ENCODE results near the gene CTIF.
A peak's percentile ranks its signal among the peaks of the same experiment; 100 is the strongest.

Gene CTIF

DNA sequence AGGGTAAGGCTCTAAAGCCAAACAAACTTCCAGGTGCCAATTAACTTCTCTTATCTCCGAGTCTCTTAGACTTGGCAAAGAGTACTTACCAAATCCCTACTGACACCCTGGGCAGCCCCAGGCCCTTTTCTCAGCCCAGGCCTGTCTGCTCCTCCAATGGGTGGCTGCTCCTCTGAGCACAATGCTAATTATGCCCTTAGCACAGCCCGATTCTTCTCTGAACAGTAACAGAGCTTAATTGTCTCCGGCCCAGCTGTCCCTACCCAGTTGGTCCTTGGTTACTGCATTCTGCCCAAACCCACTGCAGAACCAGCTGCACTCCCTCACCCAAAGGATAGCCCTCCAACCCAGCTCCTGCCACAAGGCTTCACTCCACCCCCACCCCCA, 301.7 kb downstream of the CTIF start:
- no peak overlapping the region for H3K9ac ChIP-seq (ENCODE audit: insufficient read length)
- H3K36me3 ChIP-seq (ENCODE audit: insufficient read depth, low read length): no peaks in the 10 kb centered on the region
- no peaks in the 10 kb centered on the region for H3K9me3 ChIP-seq (ENCODE audit: low read depth, low read length)
- H3K27ac ChIP-seq: no peak overlapping the region
- TF ChIP-seq POLR2AphosphoS5 (IDR thresholded peaks at IDR 0.05; ENCODE audit: borderline replicate concordance, low read depth, low read length) (no peak), FOXP2 (optimal IDR thresholded peaks at IDR 0.05; ENCODE audit: control extremely low read depth, extremely low read length, insufficient read depth) (no peak), EZH2 (IDR thresholded peaks at IDR 0.05) (no peak)
- DNase-seq (ENCODE audit: low read depth, low spot score): no peak
- H3K4me3 ChIP-seq: no peak overlapping the region

DNA sequence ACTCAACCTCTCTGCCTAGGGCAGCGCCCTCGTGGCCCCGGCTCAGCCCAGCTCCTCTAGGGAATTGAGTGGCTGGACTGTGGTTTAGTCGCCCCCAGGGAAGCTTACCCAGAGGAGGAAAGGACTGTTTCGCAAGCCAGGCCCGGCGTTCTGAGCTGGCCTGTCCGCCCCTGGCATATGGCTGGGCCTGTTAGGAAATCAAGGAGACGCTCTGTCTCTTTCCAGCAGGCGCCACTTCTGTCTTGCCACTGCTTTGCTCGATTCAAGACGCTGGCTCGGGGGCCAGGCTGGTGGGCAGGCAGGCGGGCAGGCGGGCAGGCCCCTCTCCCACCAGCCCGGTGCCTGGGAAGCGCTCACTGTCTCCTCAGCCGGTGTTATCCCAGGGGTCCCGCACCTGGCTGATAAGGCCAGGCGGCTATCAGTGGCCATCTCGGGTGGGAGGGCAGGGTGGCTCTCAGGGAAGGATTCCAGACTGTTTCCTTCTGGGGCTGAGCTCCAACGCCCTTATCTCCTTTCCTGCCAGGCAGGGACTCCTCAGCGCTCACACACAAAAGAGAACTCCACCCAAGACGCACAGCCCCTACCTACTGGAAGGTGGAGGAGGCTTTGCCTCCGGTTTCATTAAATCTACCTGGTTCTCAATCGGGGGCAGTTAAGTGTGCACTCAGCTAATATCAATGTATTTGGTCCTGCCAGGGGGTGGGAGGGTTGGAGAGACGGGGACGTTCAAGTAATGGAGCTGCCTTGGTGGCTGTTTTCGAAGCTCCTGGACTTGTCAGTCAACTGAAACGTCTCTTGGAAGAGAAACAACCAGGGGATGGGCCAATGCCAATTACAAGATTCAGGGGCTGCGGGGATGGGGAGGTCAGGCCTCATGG, 302.8 kb downstream of the CTIF start:
- H3K9me3 ChIP-seq (ENCODE audit: low read depth, low read length): no peaks in the 10 kb centered on the region
- no peak overlapping the region for H3K4me3 ChIP-seq
- no peaks in the 10 kb centered on the region for H3K36me3 ChIP-seq (ENCODE audit: insufficient read depth, low read length)
- no peak for DNase-seq (ENCODE audit: low read depth, low spot score)
- H3K27ac ChIP-seq: peak overlapping the region; percentile 68; the same call in 1 of the 2 replicates
- no peak for TF ChIP-seq POLR2AphosphoS5 (IDR thresholded peaks at IDR 0.05; ENCODE audit: borderline replicate concordance, low read depth, low read length)
- no peak for TF ChIP-seq FOXP2 (optimal IDR thresholded peaks at IDR 0.05; ENCODE audit: control extremely low read depth, extremely low read length, insufficient read depth)
- TF ChIP-seq EZH2 (IDR thresholded peaks at IDR 0.05): no peak
- peak overlapping the region; percentile 37 for H3K9ac ChIP-seq (ENCODE audit: insufficient read length)

- H3K36me3 ChIP-seq (ENCODE audit: insufficient read depth, low read length): no peaks in the 10 kb centered on the region
- no peak for DNase-seq (ENCODE audit: low read depth, low spot score)
- H3K9me3 ChIP-seq (ENCODE audit: low read depth, low read length): no peaks in the 10 kb centered on the region
- no peak for TF ChIP-seq EZH2 (IDR thresholded peaks at IDR 0.05)
- TF ChIP-seq FOXP2 (optimal IDR thresholded peaks at IDR 0.05; ENCODE audit: control extremely low read depth, extremely low read length, insufficient read depth): no peak
- TF ChIP-seq POLR2AphosphoS5 (IDR thresholded peaks at IDR 0.05; ENCODE audit: borderline replicate concordance, low read depth, low read length): no peak
- H3K4me3 ChIP-seq: no peak overlapping the region
- H3K9ac ChIP-seq (ENCODE audit: insufficient read length): peak overlapping the region; percentile 37
- peak overlapping the region; percentile 68 for H3K27ac ChIP-seq
These were observed 303.6 kb downstream of the CTIF start for GRCh38 chr18:48842259-48843061.

DNA sequence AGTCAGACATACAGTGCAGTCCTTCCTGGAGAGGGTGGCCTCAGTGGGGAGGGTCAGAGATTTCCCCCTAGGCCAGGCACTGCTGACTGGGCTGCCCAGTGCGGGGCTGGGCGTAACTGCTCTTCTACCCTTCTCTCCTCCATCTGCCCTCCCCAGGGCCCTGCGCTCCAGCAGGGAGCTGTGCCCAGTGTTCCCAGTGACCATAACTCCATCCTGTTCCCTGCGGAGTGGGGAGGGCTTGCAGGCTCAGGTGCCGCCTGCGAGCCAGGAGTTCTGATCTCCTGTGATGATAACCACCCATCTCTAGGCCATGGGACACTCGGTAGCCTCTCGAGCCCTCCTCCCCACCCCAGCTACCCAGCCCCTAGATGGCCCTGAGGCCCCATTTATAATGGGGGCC, 304.3 kb downstream of the CTIF start:
- Histone ChIP-seq H3K36me3 (ENCODE audit: insufficient read depth, low read length) (no peaks in the 10 kb centered on the region), H3K27ac (no peak overlapping the region), H3K9me3 (ENCODE audit: low read depth, low read length) (no peaks in the 10 kb centered on the region), H3K4me3 (no peak overlapping the region), H3K9ac (ENCODE audit: insufficient read length) (no peak overlapping the region)
- DNase-seq (ENCODE audit: low read depth, low spot score): no peak
- TF ChIP-seq EZH2 (IDR thresholded peaks at IDR 0.05) (no peak), POLR2AphosphoS5 (IDR thresholded peaks at IDR 0.05; ENCODE audit: borderline replicate concordance, low read depth, low read length) (no peak), FOXP2 (optimal IDR thresholded peaks at IDR 0.05; ENCODE audit: control extremely low read depth, extremely low read length, insufficient read depth) (no peak)

GRCh38 chr18:48843596-48843995, 304.8 kb downstream of the CTIF start:
- H3K4me3 ChIP-seq: no peak overlapping the region
- H3K36me3 ChIP-seq (ENCODE audit: insufficient read depth, low read length): no peaks in the 10 kb centered on the region
- TF ChIP-seq FOXP2 (optimal IDR thresholded peaks at IDR 0.05; ENCODE audit: control extremely low read depth, extremely low read length, insufficient read depth) (no peak), EZH2 (IDR thresholded peaks at IDR 0.05) (no peak), POLR2AphosphoS5 (IDR thresholded peaks at IDR 0.05; ENCODE audit: borderline replicate concordance, low read depth, low read length) (no peak)
- H3K27ac ChIP-seq: no peak overlapping the region
- DNase-seq (ENCODE audit: low read depth, low spot score): no peak
- H3K9ac ChIP-seq (ENCODE audit: insufficient read length): no peak overlapping the region
- no peaks in the 10 kb centered on the region for H3K9me3 ChIP-seq (ENCODE audit: low read depth, low read length)

DNA sequence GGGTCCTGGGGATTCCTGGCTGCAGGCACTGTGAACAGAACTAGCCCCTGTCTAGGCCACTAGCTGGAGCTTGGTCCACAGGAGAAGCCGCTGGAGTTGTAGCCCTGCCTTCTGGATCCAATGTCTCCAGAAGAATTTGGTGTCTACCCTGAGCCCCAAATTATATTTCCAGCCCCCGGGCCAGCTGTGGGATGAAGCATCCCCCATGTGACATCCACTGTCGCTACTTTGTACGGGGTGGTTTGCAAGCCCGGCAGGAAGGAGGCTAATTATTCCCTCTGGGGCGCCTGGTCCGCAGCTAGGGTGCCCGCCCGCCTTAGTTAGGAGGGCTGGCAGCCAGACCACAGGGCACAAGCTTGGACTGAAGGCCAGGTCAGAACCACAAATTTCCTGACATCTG, 305.4 kb downstream of the CTIF start:
- Histone ChIP-seq H3K27ac (no peak overlapping the region), H3K9ac (ENCODE audit: insufficient read length) (no peak overlapping the region), H3K9me3 (ENCODE audit: low read depth, low read length) (no peaks in the 10 kb centered on the region), H3K4me3 (no peak overlapping the region), H3K36me3 (ENCODE audit: insufficient read depth, low read length) (no peaks in the 10 kb centered on the region)
- TF ChIP-seq EZH2 (IDR thresholded peaks at IDR 0.05) (no peak), POLR2AphosphoS5 (IDR thresholded peaks at IDR 0.05; ENCODE audit: borderline replicate concordance, low read depth, low read length) (no peak), FOXP2 (optimal IDR thresholded peaks at IDR 0.05; ENCODE audit: control extremely low read depth, extremely low read length, insufficient read depth) (no peak)
- no peak for DNase-seq (ENCODE audit: low read depth, low spot score)

DNA sequence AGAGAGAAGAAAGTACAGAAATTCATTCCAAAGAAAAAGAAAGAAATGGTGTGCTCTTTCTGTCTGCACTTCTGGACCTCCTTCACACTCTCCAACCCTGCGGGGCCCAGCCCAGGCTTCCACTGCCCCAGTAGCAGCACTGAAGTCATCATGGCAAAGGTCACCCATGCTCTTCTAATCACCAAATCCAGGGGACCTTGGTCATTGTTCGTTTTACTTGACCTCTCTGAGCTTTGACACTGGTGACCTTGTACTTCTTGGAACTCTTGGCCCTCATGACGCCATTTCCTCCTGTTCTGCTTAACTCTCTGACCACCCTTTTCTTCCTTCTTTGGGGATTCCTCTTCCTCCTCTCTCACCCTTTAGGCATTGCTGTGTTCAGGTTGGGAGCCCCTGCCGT, 306.3 kb downstream of the CTIF start:
- Histone ChIP-seq H3K27ac (no peak overlapping the region), H3K9me3 (ENCODE audit: low read depth, low read length) (no peaks in the 10 kb centered on the region), H3K9ac (ENCODE audit: insufficient read length) (no peak overlapping the region), H3K36me3 (ENCODE audit: insufficient read depth, low read length) (no peaks in the 10 kb centered on the region), H3K4me3 (no peak overlapping the region)
- no peak for DNase-seq (ENCODE audit: low read depth, low spot score)
- TF ChIP-seq EZH2 (IDR thresholded peaks at IDR 0.05) (no peak), POLR2AphosphoS5 (IDR thresholded peaks at IDR 0.05; ENCODE audit: borderline replicate concordance, low read depth, low read length) (no peak), FOXP2 (optimal IDR thresholded peaks at IDR 0.05; ENCODE audit: control extremely low read depth, extremely low read length, insufficient read depth) (no peak)

- no peak overlapping the region for H3K27ac ChIP-seq
- no peaks in the 10 kb centered on the region for H3K9me3 ChIP-seq (ENCODE audit: low read depth, low read length)
- H3K9ac ChIP-seq (ENCODE audit: insufficient read length): no peak overlapping the region
- DNase-seq (ENCODE audit: low read depth, low spot score): no peak
- H3K36me3 ChIP-seq (ENCODE audit: insufficient read depth, low read length): no peaks in the 10 kb centered on the region
- no peak overlapping the region for H3K4me3 ChIP-seq
- TF ChIP-seq FOXP2 (optimal IDR thresholded peaks at IDR 0.05; ENCODE audit: control extremely low read depth, extremely low read length, insufficient read depth): no peak
- no peak for TF ChIP-seq EZH2 (IDR thresholded peaks at IDR 0.05)
- no peak for TF ChIP-seq POLR2AphosphoS5 (IDR thresholded peaks at IDR 0.05; ENCODE audit: borderline replicate concordance, low read depth, low read length)
These were observed 307.6 kb downstream of the CTIF start for GRCh38 chr18:48846423-48846932.
